Smooth muscle cell of the brain vasculature (primary cell): Measurements from ENCODE around the gene CDH1.
"Not testable (repeated sequence)": the region's sequence is repeated elsewhere in the genome, so short reads cannot be mapped to it uniquely, and the experiment has no call there.

Experiments
- DNase-seq: peaks from one replicate; pipeline ENCODE4 v3.0.0-alpha.2; 2012; ENCODE audit warnings: low read depth, low spot score

The CDH1 gene

DNA sequence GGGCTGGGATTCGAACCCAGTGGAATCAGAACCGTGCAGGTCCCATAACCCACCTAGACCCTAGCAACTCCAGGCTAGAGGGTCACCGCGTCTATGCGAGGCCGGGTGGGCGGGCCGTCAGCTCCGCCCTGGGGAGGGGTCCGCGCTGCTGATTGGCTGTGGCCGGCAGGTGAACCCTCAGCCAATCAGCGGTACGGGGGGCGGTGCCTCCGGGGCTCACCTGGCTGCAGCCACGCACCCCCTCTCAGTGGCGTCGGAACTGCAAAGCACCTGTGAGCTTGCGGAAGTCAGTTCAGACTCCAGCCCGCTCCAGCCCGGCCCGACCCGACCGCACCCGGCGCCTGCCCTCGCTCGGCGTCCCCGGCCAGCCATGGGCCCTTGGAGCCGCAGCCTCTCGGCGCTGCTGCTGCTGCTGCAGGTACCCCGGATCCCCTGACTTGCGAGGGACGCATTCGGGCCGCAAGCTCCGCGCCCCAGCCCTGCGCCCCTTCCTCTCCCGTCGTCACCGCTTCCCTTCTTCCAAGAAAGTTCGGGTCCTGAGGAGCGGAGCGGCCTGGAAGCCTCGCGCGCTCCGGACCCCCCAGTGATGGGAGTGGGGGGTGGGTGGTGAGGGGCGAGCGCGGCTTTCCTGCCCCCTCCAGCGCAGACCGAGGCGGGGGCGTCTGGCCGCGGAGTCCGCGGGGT, at the start of gene CDH1:
TSS of gene CDH1 (plus strand) at position 247 of the 684 bp plus-strand sequence. CDS start at position 371, 124 bp downstream.
- no peak for DNase-seq

- DNase-seq = no peak
Observed at GRCh38 chr16:68689921-68690320, 47.2 kb upstream of the CDH1 start.

GRCh38 chr16:68695575-68695974, 41.5 kb upstream of the CDH1 start:
- DNase-seq = no peak

GRCh38 chr16:68696514-68696913, 40.6 kb upstream of the CDH1 start:
- DNase-seq = no peak

DNA sequence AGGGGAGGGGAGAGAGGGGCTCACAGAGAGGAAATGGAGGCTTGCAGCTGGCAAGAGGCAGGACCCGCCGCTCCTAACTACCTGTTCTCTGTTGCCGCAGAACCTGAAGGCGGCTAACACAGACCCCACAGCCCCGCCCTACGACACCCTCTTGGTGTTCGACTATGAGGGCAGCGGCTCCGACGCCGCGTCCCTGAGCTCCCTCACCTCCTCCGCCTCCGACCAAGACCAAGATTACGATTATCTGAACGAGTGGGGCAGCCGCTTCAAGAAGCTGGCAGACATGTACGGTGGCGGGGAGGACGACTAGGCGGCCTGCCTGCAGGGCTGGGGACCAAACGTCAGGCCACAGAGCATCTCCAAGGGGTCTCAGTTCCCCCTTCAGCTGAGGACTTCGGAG, 39.0 kb upstream of the CDH1 start:
- DNase-seq = no peak

GRCh38 chr16:68700120-68700519, 37.0 kb upstream of the CDH1 start:
- no peak for DNase-seq

GRCh38 chr16:68700831-68701230, 36.3 kb upstream of the CDH1 start:
- DNase-seq = no peak

DNA sequence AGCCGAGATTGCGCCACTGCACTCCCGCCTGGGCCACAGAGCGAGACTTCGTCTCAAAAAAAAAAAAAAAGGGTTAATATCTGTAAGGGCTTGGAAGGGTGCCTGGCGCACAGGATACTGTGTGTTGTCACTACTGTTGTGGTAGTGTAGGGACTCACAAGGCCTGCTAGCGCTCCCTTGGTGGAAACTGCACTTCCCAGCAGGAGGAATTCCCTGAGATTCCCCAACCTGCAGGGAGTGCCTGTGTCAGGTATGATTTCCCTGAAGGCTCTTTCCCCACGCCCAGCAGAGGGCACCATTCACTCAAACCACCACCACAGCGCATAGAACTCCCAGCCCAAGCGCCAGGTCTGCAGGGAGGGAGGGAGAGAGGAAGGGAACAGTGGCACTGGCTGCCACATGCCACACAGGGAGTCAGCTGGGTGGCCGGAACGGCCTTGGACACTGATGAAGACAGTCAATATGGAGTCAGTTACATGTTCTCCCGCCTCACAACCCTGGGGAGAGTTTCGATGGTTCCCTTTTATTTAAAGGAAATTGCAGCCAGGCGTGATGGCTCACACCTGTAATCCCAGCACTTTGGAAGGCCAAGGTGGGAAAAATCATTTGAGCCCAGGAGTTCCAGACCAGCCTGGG, 32.7 kb upstream of the CDH1 start:
- peak; percentile 32 for DNase-seq

- peak; percentile 36 for DNase-seq
Observed at GRCh38 chr16:68707340-68708152, 29.5 kb upstream of the CDH1 start.

GRCh38 chr16:68710211-68710610, 26.9 kb upstream of the CDH1 start:
- no peak for DNase-seq

DNA sequence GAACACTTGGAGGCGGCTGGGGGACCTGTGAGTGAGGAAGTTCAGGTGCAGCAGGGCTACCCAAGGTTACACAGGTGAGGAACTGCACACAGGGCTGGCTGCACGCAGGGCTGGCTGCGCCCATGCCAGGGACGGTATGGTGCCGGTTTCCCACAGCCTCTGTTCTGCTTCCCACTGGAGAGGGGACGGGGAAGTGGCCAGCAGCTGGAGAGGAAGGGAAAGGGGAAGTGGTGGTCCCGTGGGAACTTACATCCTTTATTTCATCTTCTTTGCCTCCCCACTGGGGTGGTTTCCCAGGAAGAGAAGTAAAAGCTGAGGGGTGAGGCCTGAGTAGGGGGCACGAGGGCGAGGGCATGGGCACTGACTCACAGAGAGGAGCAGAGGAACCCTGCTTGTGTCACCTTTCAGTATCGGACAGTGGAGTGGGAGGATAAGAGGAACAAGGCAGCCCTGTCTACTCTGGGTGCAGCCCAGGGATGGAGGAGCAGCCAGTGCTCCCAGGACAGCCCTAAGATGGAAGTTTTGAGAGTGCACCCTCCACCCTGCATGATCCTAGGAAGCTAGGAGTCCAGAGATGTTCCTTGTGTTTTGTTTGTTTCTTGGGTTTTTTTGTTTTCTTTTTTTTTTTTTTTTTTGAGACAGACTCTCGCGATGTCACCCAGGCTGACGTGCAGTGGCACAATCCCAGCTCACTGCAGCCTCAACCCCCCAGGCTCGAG, 25.5 kb upstream of the CDH1 start:
- DNase-seq = no peak

DNA sequence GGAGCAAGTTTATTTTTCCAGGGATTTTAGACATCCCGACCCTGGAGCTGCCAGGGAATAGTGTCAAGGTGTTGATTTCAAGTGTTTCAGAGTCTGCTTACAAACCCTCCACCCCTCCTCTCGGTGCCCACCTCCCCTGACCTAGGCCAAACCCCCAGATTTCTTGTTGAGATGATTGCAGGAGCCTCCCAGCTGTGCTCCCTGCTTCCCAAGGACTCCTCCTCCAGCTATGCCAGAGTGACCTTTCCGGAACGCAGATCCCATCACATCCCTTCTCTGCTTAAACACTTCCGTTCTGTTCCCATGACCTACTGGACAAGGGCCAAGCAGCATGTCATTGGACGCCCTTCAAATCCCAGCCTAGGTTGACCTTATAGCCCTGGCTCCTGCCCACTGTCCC, 23.7 kb upstream of the CDH1 start:
- no peak for DNase-seq

GRCh38 chr16:68715471-68715870, 21.6 kb upstream of the CDH1 start:
- DNase-seq = peak; percentile 64

DNA sequence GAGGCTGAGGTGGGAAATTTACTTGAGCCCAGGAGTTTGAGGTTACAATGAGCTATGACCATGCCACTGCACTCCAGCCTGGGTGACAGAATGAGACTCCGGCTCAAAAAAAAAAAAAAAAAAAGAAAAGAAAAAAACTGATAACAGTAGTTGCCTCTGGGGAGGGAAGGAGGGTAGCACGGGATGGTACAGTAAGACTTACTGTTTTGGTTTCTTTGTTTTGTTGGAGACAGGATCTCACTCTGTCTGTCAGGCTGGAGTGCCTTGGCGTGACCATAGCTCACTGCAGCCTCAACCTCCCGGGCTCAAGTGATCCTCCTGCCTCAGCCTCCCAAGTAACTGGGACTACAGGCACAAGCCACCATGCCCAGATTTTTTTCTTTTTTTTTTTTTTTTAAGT, 20.6 kb upstream of the CDH1 start:
- not testable (repeated sequence) for DNase-seq

GRCh38 chr16:68717684-68718083, 19.4 kb upstream of the CDH1 start:
- no peak for DNase-seq

- DNase-seq = no peak
Observed at GRCh38 chr16:68718590-68718989, 18.5 kb upstream of the CDH1 start.

DNA sequence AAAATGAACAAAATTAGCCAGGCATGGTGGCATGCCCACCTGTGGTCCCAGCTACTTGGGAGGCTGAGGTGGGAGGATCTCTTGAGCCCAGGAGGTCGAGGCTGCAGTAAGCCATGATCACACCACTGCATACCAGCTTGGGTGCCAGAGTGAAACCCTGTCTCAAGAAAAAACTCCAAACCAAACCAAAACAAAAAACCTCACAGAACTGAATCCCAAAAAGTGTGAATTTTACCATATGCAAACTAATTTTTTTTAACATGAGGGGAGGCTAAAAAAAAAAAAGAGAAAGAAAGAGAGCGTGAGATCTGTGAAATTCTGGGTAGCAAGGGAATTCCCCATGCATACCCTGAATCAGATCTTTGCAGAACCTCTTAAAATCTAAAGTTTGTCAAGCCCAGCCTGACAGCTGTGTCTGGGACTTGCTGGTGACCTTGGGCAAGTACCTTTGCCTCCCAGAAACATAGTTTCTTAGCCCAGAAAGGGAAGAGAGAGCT, 17.1 kb upstream of the CDH1 start:
- no peak for DNase-seq

- no peak for DNase-seq
Observed at GRCh38 chr16:68722119-68723024, 14.7 kb upstream of the CDH1 start.

DNA sequence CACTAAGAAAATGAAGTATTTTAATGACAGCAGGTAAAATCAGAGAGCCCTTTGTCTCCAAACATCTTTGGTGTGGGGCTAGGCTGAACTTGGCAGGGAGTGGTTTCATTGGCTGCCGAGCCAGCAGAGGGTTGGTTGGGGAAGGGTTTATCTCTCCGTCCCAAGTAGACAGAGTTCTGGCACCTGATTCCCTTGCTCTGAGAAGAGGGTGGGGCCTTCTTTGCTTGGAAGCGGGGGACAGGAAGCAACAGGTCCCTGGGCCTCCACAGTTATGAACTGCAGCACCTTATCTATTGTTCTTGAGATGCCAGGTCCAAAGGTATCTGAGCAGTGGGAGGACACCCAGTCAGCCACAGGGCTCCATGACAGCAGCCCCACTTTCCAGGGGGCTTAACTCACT, 12.3 kb upstream of the CDH1 start:
- no peak for DNase-seq

DNA sequence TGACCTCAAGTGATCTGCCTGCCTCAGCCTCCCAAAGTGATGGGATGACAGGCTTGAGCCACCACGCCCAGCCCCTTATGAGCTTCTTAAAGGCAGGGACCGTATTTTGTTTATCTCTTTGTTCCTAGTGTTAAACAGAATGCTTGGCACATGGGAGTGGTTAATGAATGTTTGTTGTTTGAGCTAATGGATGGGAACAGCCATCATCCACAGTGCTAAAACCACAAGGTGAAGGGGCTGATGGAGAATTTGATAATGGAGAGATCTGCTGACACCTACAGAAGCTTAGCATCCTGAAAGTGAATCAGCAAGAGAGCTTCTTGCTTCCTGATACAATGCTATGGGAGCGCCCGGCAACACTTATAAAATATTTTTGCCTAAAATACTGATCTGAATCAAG, 8.6 kb upstream of the CDH1 start:
- no peak for DNase-seq

DNA sequence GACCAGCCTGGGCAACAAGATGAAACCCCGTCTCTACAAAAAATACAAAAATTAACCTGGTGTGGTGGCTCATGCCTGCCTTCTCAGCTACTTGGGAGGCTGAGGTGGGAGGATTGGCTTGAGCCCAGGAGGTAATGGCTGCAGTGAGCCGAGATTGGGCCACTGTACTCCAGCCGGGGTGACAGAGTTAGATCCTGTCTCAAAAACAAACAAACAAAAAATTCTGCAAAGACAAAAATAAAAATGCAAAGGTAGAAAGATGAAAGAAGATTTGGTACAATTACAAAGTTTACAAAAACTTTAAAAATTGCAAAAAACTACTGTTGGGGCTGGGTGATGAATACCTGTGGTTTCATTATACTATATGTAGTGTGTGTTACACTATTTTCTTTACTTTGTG, 5.5 kb upstream of the CDH1 start:
- no peak for DNase-seq
